SK-N-SH (cell line): Measurements from ENCODE around the gene IFITM1. TPM values are rescaled to one million over a fixed set of nuclear protein-coding genes. Genes with fewer than 3 reads are reported as not detected.

Experiments
- CTCF ChIA-PET: fragments of 300-600, 350-600 bp; formaldehyde crosslinking; extraction: SDS; loops from one replicate; lab custom pipeline; 2021; lab: Yijun Ruan, JAX
- POLR2A ChIA-PET: fragments of 350-600 bp; sonication (Branson Sonifier 250); formaldehyde crosslinking; extraction: SDS; loops from one replicate; lab custom pipeline; 2020; ENCODE audit warnings: antibody characterized with exemption, inconsistent platforms; lab: Yijun Ruan, JAX
- DNase-seq: peaks from one replicate; pipeline ENCODE4 v3.0.0; 2012
- H2AFZ ChIP-seq: fragments of 200-600 bp; sonication (generic); 2 replicates; pipeline ENCODE4 v1.8.1; 2016; ENCODE audit warnings: antibody characterized with exemption, mild to moderate bottlenecking, low read depth
- H3F3A ChIP-seq: fragments of 200-600 bp; sonication (generic); replicated peaks from 2 replicates; pipeline ENCODE3; 2016; ENCODE audit warnings: antibody characterized with exemption, mild to moderate bottlenecking; ENCODE audit not compliant: insufficient read depth
- H3K27ac ChIP-seq, 2 experiments: fragments of 200-500 bp in 1 of 2; fragments of 200-600 bp in 1 of 2; sonication (Bioruptor generic) in 1 of 2; sonication (generic), shearing (Covaris generic) in 1 of 2; 2 replicates each; pipeline versions ENCODE4 v1.5.1 to v1.6.1; 2014 to 2016; ENCODE audit warnings: low read depth in 2 of 2, inconsistent platforms in 1 of 2, low read length in 1 of 2, mild to moderate bottlenecking in 1 of 2, mixed read lengths in 1 of 2
- H3K27me3 ChIP-seq: fragments of 200-600 bp; sonication (generic), shearing (Covaris generic); 2 replicates; pipeline ENCODE4 v1.6.1; 2016; ENCODE audit warnings: mixed run types; ENCODE audit not compliant: insufficient read depth
- H3K36me3 ChIP-seq, 2 experiments: fragments of 200-500 bp in 1 of 2; fragments of 200-600 bp in 1 of 2; sonication (Bioruptor generic) in 1 of 2; sonication (generic) in 1 of 2; replicated peaks in 1 of 2; 2 replicates each; pipeline versions ENCODE3 to v1.5.1; 2014 to 2016; ENCODE audit warnings: low read length in 1 of 2, mild to moderate bottlenecking in 1 of 2; ENCODE audit not compliant: insufficient read depth in 2 of 2, control insufficient read depth in 1 of 2
- H3K4me1 ChIP-seq, 2 experiments: fragments of 200-500 bp in 1 of 2; fragments of 200-600 bp in 1 of 2; sonication (Bioruptor generic) in 1 of 2; sonication (generic), shearing (Covaris generic) in 1 of 2; 2 replicates each; pipeline versions ENCODE4 v1.5.1 to v1.6.1; 2014 to 2016; ENCODE audit warnings: low read depth in 1 of 2, low read length in 1 of 2, mixed run types in 1 of 2; ENCODE audit not compliant: insufficient read depth in 2 of 2, control insufficient read depth in 1 of 2
- H3K4me2 ChIP-seq: fragments of 200-600 bp; sonication (generic), shearing (Covaris generic); 2 replicates; pipeline ENCODE4 v1.6.1; 2017; ENCODE audit warnings: mixed run types
- H3K4me3 ChIP-seq, 2 experiments: fragments of 200-500 bp in 1 of 2; fragments of 200-600 bp in 1 of 2; sonication (Bioruptor generic) in 1 of 2; sonication (generic), shearing (Covaris generic) in 1 of 2; 2 replicates each; pipeline versions ENCODE4 v1.5.1 to v1.8.1; 2014 to 2016; ENCODE audit warnings: low read depth in 2 of 2, inconsistent platforms in 1 of 2, low read length in 1 of 2, mild to moderate bottlenecking in 1 of 2, mixed read lengths in 1 of 2, moderate library complexity in 1 of 2
- H3K79me2 ChIP-seq: fragments of 200-600 bp; sonication (generic); 2 replicates; pipeline ENCODE4 v1.8.1; 2017; ENCODE audit warnings: mild to moderate bottlenecking; ENCODE audit not compliant: insufficient read depth
- H3K9ac ChIP-seq: fragments of 200-600 bp; sonication (generic); 2 replicates; pipeline ENCODE4 v1.6.1; 2017; ENCODE audit warnings: mixed run types
- H3K9me2 ChIP-seq: fragments of 200-600 bp; sonication (generic); 2 replicates; pipeline ENCODE4 v1.6.1; 2017; ENCODE audit warnings: mixed run types
- H3K9me3 ChIP-seq: fragments of 200-600 bp; sonication (generic); 2 replicates; pipeline ENCODE4 v1.6.1; 2017; ENCODE audit warnings: mixed run types, mild to moderate bottlenecking, moderate library complexity
- H4K20me1 ChIP-seq: fragments of 200-600 bp; sonication (generic); 2 replicates; pipeline ENCODE4 v1.6.1; 2017; ENCODE audit warnings: mild to moderate bottlenecking, mixed run types; ENCODE audit not compliant: insufficient read depth
- FOSL2 ChIP-seq: IDR thresholded peaks from 2 replicates; pipeline ENCODE4 v1.4.0; 2012; ENCODE audit warnings: low read depth, mild to moderate bottlenecking, moderate library complexity, borderline replicate concordance
- FOXJ3 ChIP-seq: sonication (generic); formaldehyde crosslinking; IDR thresholded peaks from 2 replicates; pipeline ENCODE4 v1.5.1; 2020; ENCODE audit warnings: mild to moderate bottlenecking, missing genetic modification reagents
- FOXM1 ChIP-seq: IDR thresholded peaks from 2 replicates; pipeline ENCODE4 v1.4.0; 2012; ENCODE audit warnings: low read depth, mild to moderate bottlenecking
- GABPA ChIP-seq: IDR thresholded peaks from 2 replicates; pipeline ENCODE4 v1.4.0; 2012; ENCODE audit warnings: low read depth, mild to moderate bottlenecking
- NFIC ChIP-seq: IDR thresholded peaks from 2 replicates; pipeline ENCODE4 v1.4.0; 2012; ENCODE audit warnings: borderline replicate concordance
- POLR2AphosphoS5 ChIP-seq: IDR thresholded peaks from 2 replicates; pipeline ENCODE4 v1.6.1; 2012; ENCODE audit warnings: low read depth, low read length
- RCOR1 ChIP-seq: fragments of 150-350 bp; IDR thresholded peaks from 2 replicates; pipeline ENCODE4 v1.6.1; 2017; ENCODE audit warnings: antibody characterized with exemption, low read length
- RXRA ChIP-seq: IDR thresholded peaks from 2 replicates; pipeline ENCODE4 v1.4.0; 2012; ENCODE audit warnings: low read depth, mild to moderate bottlenecking, borderline replicate concordance
- TAF1 ChIP-seq: IDR thresholded peaks from 2 replicates; pipeline ENCODE4 v1.6.1; 2012; ENCODE audit warnings: low read depth, mild to moderate bottlenecking, low read length, moderate library complexity, borderline replicate concordance
- TEAD4 ChIP-seq: IDR thresholded peaks from 2 replicates; pipeline ENCODE4 v1.4.0; 2012; ENCODE audit warnings: mild to moderate bottlenecking, borderline replicate concordance; ENCODE audit not compliant: insufficient read depth
- YY1 ChIP-seq: IDR thresholded peaks from 2 replicates; pipeline ENCODE4 v1.4.0; 2012; ENCODE audit warnings: low read depth, mild to moderate bottlenecking
- WGBS: methylation state at CpG from one replicate; pipeline ENCODE4 v1.1.6; 2017; ENCODE audit warnings: low lambda C conversion rate; 5-methylcytosine and 5-hydroxymethylcytosine counted together
- polyA plus RNA-seq, 3 experiments: library from polyadenylated mRNA; depleted of rRNA; stranded (reverse); fragments of >200 nt; gene quantifications; 2 replicates each; pipeline ENCODE4 v1.2.3, GENCODE V29; 2012
- TF ChIP-seq, protein P1 (sequence below): IDR thresholded peaks from 2 replicates; pipeline ENCODE4; 2012
- TF ChIP-seq, protein P2 (sequence below): IDR thresholded peaks from 2 replicates; pipeline ENCODE4 v1.4.0; 2012; ENCODE audit warnings: low read depth, borderline replicate concordance
- TF ChIP-seq, protein P3 (sequence below): IDR thresholded peaks from 2 replicates; pipeline ENCODE4 v1.6.1; 2012; ENCODE audit warnings: mild to moderate bottlenecking, low read depth, low read length, moderate library complexity
- TF ChIP-seq, protein P4 (sequence below): fragments of 150-350 bp; IDR thresholded peaks from 2 replicates; pipeline ENCODE4 v1.6.1; 2016; ENCODE audit warnings: mild to moderate bottlenecking, low read depth, low read length

Gene IFITM1
- polyA plus RNA-seq, 1 of the 3 experiments (the other 2 are of a cell fraction), result 19.4 TPM

DNA sequence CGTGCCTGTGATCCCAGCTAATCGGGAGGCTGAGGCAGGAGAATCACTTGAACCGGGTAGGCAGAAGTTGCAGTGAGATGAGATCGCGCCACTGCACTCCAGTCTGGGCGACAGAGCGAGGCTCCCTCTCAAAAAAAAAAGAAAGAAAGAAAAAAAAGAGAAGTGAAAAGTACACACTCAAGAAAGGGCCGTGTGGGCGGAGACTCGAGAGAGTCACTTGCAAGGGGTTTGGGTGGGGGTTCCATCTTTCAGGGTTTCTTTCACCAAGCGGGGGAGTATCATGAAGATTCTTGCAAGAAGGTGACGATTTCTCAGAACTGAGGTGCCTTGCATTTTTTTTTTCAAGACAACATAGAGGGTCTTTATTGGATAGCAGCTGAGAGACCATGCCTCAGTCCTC lies 10.5 kb upstream of the IFITM1 start:
- Histone ChIP-seq H3K36me3 (no peaks in the 10 kb centered on the region), H3K9ac (no peak overlapping the region), H3K27me3 (no peaks in the 10 kb centered on the region), H2AFZ (no peak overlapping the region), H3K27ac (no peak overlapping the region), H3K4me1 (peaks cover 0 to 3% of the 10 kb centered on the region in 2 experiments; a peak in 1 of 4 replicates), H3K4me3 (no peak overlapping the region), H3K9me3 (no peaks in the 10 kb centered on the region), H3K79me2 (no peaks in the 10 kb centered on the region), H3K9me2 (no peaks in the 10 kb centered on the region), H3F3A (peaks cover 4% of the 10 kb centered on the region), H4K20me1 (no peaks in the 10 kb centered on the region), H3K4me2 (no peak overlapping the region)
- ChIA-PET CTCF (no interaction called here), POLR2A (no interaction called here)
- TF ChIP-seq RCOR1, result no peak
- TF ChIP-seq YY1, result no peak
- TF ChIP-seq, protein P1, sequence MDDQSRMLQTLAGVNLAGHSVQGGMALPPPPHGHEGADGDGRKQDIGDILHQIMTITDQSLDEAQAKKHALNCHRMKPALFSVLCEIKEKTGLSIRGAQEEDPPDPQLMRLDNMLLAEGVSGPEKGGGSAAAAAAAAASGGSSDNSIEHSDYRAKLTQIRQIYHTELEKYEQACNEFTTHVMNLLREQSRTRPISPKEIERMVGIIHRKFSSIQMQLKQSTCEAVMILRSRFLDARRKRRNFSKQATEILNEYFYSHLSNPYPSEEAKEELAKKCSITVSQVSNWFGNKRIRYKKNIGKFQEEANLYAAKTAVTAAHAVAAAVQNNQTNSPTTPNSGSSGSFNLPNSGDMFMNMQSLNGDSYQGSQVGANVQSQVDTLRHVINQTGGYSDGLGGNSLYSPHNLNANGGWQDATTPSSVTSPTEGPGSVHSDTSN, result no peak
- TF ChIP-seq, protein P2, sequence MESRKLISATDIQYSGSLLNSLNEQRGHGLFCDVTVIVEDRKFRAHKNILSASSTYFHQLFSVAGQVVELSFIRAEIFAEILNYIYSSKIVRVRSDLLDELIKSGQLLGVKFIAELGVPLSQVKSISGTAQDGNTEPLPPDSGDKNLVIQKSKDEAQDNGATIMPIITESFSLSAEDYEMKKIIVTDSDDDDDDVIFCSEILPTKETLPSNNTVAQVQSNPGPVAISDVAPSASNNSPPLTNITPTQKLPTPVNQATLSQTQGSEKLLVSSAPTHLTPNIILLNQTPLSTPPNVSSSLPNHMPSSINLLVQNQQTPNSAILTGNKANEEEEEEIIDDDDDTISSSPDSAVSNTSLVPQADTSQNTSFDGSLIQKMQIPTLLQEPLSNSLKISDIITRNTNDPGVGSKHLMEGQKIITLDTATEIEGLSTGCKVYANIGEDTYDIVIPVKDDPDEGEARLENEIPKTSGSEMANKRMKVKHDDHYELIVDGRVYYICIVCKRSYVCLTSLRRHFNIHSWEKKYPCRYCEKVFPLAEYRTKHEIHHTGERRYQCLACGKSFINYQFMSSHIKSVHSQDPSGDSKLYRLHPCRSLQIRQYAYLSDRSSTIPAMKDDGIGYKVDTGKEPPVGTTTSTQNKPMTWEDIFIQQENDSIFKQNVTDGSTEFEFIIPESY, result no peak
- TF ChIP-seq FOXJ3 (CRISPR knock-in tag), result no peak
- no peak for TF ChIP-seq POLR2AphosphoS5
- TF ChIP-seq, protein P3, sequence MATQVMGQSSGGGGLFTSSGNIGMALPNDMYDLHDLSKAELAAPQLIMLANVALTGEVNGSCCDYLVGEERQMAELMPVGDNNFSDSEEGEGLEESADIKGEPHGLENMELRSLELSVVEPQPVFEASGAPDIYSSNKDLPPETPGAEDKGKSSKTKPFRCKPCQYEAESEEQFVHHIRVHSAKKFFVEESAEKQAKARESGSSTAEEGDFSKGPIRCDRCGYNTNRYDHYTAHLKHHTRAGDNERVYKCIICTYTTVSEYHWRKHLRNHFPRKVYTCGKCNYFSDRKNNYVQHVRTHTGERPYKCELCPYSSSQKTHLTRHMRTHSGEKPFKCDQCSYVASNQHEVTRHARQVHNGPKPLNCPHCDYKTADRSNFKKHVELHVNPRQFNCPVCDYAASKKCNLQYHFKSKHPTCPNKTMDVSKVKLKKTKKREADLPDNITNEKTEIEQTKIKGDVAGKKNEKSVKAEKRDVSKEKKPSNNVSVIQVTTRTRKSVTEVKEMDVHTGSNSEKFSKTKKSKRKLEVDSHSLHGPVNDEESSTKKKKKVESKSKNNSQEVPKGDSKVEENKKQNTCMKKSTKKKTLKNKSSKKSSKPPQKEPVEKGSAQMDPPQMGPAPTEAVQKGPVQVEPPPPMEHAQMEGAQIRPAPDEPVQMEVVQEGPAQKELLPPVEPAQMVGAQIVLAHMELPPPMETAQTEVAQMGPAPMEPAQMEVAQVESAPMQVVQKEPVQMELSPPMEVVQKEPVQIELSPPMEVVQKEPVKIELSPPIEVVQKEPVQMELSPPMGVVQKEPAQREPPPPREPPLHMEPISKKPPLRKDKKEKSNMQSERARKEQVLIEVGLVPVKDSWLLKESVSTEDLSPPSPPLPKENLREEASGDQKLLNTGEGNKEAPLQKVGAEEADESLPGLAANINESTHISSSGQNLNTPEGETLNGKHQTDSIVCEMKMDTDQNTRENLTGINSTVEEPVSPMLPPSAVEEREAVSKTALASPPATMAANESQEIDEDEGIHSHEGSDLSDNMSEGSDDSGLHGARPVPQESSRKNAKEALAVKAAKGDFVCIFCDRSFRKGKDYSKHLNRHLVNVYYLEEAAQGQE, result no peak
- no peak for TF ChIP-seq GABPA
- TF ChIP-seq TAF1, result no peak
- no peak for DNase-seq
- 84% methylated on average over 12 of the region's 12 CpGs for WGBS

DNA sequence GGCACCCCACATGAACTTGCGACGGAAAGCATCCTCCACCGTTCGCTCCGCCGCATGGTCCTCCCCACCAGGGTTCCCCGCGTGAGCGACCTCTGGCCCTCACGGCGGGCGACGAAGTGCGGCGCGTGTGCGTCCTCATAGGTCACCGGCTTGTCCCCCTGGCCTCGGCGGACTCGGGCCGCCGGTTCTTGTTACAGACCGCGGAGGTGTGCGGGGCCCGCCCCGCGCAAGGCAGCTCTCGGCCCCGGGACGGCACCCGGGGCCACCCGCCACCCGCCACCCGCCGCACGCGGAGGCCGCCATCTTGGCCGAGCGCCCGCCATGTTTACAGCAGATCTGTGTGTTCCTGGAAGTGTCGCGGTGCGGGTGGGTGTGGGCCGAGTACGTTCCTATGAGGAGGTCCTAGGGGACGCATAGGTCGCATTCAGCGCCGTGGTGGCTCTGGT lies 9.8 kb upstream of the IFITM1 start:
- no peak for DNase-seq
- peaks cover under 1% of the 10 kb centered on the region; the same call in 1 of the 2 replicates for H3K79me2 ChIP-seq
- peaks cover 4% of the 10 kb centered on the region for H3F3A ChIP-seq
- no peak overlapping the region for H3K27ac ChIP-seq
- no peaks in the 10 kb centered on the region for H3K9me3 ChIP-seq
- 83% methylated on average over 44 of the region's 52 CpGs for WGBS
- H3K27me3 ChIP-seq, result no peaks in the 10 kb centered on the region
- H3K9me2 ChIP-seq, result no peaks in the 10 kb centered on the region
- H3K4me2 ChIP-seq, result no peak overlapping the region
- H4K20me1 ChIP-seq, result no peaks in the 10 kb centered on the region
- POLR2A ChIA-PET, result no interaction called here
- H3K4me1 ChIP-seq, result peaks cover 0 to 3% of the 10 kb centered on the region in 2 experiments; a peak in 1 of 4 replicates
- CTCF ChIA-PET, result interaction anchor here (0.9 to 3.3 kb wide), 7 partner anchors 13 to 105 kb away, joined by 3 to 24 read pairs (median 4); no protein-coding TSS in a partner anchor
- no peak overlapping the region for H3K9ac ChIP-seq
- H3K36me3 ChIP-seq, result no peaks in the 10 kb centered on the region
- no peak overlapping the region for H2AFZ ChIP-seq
- H3K4me3 ChIP-seq, result no peak overlapping the region
- TF ChIP-seq RXRA (no peak), TAF1 (no peak), FOXM1 (no peak), TEAD4 (no peak), RCOR1 (no peak), GABPA (no peak), FOSL2 (no peak), NFIC (no peak)
- TF ChIP-seq, protein P3, result no peak
- TF ChIP-seq, protein P4, sequence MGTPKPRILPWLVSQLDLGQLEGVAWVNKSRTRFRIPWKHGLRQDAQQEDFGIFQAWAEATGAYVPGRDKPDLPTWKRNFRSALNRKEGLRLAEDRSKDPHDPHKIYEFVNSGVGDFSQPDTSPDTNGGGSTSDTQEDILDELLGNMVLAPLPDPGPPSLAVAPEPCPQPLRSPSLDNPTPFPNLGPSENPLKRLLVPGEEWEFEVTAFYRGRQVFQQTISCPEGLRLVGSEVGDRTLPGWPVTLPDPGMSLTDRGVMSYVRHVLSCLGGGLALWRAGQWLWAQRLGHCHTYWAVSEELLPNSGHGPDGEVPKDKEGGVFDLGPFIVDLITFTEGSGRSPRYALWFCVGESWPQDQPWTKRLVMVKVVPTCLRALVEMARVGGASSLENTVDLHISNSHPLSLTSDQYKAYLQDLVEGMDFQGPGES, result no peak
